Left kidney (tissue), 2 donors: ENCODE data around the gene FOXP1. TPM values are rescaled to one million over a fixed set of nuclear protein-coding genes. Genes with fewer than 3 reads are reported as not detected.

Experiments used
- DNase-seq: peaks from one replicate; pipeline ENCODE4 v3.0.0-alpha.2; 2013
- polyA plus RNA-seq: library from polyadenylated mRNA; unstranded; fragments of 120-200 nt; gene quantifications from one replicate; pipeline ENCODE4 v1.2.1, GENCODE V29; 2013; ENCODE audit not compliant: insufficient read length

The FOXP1 gene
- polyA plus RNA-seq, 1 donor: 46.7 TPM

- no peak for DNase-seq
Measured at GRCh38 chr3:71509066-71509465, 74.5 kb downstream of the FOXP1 start.

DNA sequence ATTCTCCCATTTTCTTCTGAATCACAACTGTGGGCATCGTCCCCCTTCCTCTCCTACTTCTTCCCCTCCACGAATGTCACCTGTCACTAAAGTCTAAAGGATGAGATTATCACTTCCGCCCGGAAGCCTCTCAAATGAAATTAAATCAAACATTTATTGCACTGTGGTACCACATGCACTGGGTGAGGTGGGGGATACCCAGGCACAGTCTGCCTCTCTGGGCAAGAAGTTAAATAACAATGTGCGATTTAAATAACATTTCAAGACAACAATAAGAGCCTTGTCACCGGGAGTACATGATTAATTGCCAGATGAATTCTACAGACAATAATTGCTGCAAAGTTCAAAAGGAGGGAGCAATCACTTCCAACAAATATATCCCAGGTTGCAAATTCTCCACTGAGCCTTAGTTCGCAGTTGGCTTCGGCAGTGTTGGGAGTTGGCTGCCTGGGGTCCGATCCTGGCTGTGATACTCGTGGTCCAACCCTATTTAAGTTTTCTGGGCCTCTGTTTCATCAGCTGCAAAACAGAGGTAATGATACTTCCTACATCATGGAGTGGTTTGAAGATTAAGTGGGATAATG lies 77.7 kb downstream of the FOXP1 start:
- DNase-seq: no peak

DNA sequence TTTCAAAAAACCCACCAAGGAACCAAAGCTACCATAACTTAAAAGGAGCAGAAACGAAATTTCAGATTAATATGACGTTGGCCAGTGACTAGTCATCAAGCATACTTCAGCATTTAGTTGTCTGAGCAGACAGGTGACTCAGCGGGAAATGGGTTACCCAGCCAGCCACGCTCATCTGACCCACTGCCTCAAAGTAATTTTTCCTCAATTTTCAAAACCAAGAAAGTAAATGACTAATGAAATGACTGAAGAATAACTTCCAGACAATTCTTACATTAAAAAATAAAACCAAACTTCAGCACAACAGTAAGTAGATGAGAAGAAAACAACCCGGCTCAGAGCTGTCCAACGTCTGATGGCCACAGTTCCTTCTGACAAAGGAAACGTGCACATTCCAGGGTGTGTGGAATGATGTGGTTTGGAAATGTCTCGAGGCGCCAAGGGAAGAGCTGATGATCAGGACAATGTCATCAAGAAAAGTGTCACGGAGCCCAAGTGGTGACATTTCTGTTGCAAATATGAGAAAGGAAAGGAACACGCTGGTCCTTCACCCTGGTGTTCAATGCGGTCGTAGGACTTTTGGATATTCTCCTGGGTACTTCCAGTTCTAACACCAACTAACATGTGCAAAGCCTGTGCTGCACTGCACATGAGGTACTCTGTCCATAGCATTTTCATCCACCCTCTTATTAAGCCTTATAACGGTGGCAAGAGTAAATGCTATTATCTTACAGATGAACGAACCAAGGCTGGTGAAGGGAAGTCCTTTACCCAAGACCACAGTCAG lies 79.1 kb downstream of the FOXP1 start:
- no peak for DNase-seq

DNA sequence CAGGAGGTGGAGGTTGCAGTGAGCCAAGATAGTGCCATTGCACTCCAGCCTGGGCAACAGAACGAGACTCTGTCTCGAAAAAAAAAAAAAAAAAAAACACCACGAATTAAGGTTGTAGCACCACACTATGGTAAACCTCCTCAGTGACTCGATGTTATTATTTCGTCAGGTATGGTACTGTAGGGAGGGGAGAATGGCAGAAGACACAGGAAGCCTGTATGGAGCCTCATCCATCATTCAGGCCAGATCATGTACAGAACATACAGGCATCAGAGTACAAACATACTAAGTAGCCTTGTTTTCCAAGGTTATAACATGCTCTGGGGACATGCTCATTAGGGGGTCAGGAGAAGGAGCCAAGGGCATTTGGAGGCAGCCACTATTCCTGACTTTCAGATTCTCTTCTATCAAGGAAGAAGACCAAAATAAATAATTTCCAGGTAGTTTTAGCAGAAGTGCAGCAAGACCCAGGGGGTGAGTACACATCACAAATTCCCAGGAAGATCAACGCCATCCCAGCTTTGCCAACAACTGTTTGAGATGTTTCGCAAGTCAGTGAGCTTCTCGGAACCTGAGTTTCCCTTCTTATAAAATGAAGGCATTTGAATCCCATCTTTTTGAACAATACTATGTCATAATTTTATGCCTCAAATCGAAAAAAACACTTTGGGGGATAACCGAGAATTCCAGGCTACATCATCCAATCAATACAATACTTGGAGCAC lies 79.8 kb downstream of the FOXP1 start:
- no peak for DNase-seq

DNA sequence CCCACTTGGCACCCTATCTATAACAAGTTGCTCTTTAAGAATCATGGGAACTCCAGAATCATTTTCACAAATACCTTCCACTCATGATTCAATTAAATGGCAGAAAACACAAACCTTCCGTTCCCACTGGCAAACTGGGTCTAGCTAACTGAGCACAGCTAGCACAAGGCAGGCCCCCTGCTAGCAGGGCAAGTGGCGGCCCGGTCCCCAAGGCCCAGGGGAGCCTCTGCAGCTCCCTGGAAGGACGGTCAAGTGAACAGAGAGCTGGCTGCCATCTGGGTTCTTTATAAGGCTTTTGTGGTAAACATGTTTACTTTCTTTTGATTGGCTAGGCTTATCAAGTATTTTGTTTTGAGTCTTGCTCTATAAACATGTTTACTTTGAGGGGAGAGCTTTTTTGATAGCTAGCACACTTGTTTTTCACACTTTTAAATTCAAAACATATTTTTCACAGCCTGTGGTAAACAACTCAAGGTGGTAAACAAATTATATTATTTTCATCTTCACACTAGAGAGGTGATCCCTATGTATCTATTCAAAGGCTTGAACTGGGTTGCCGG lies 81.4 kb downstream of the FOXP1 start:
- DNase-seq: no peak

GRCh38 chr3:71500696-71501095 lies 82.8 kb downstream of the FOXP1 start:
- no peak for DNase-seq

DNA sequence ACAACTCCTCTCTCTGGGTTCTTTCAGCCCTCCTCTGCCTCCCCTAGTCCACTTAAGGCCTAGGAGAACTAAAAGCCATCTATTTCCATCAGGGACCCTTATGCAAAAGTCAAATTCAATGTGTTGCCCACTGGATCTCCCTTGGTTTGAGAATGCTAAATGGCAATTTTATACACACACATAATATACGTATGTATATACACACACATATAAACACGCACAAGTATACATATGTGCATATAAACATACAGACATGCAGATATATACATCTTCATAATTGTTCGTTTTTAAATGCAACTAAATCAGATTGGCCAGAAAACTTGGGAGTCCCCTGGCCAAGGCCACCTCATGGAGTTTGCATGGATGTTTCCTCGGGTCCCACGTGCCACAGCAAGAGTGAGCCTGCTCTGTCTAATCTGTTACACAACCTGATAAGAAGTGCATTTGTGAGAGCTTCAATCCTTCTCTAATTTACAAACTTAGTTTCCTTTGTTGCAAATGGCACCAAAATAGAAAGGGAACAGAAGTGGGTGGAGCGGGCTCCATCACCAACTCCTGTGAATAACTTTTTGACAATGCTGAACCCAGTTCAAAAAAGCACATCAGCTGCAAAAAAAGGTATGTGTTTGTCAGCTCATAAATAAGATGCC lies 84.2 kb downstream of the FOXP1 start:
- no peak for DNase-seq

DNA sequence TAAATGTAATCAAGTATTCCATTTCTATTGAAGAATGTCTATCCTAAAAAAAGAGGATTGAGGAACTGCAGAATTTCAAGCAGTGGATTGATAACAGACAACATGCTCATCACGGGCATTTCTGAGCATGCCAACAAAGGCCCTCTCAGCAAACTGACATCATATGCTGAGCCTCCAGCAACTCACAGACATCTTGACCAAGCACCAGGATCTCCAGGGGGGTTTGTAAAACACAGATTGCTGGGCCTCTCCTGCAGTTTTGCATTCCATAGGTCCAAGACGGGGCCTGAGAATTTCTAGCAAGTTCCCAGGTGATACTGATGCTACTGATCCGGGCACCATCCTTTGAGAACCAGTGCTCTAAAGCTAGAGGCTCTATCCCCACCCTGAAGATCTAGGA lies 85.0 kb downstream of the FOXP1 start:
- no peak for DNase-seq

- DNase-seq: no peak
Measured at GRCh38 chr3:71497971-71498444, 85.5 kb downstream of the FOXP1 start.

DNA sequence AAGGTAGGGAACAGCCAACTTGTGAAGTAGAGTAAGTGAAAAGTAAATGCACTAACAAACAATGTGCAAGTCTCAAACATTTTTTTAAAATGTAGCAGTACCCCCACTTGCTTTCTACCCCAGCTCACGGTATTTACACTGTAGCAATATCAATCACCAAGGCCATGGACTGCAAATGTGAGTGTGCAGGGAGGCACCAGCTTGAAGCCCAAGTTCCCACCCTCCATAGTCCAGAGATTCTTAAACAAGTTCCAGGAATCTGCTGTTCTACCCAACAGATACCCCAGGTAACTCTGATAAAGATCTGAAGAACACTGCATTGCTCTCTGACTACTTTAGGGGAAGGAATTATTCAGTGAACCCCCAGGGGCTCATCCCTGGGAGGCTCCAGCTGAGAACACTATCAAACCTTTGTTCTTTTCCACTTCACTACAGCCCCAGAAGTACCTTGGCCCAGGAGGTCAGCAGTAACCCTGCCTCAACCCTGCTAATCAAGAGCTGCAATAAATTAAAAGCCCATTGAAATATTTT lies 86.1 kb downstream of the FOXP1 start:
- no peak for DNase-seq

DNA sequence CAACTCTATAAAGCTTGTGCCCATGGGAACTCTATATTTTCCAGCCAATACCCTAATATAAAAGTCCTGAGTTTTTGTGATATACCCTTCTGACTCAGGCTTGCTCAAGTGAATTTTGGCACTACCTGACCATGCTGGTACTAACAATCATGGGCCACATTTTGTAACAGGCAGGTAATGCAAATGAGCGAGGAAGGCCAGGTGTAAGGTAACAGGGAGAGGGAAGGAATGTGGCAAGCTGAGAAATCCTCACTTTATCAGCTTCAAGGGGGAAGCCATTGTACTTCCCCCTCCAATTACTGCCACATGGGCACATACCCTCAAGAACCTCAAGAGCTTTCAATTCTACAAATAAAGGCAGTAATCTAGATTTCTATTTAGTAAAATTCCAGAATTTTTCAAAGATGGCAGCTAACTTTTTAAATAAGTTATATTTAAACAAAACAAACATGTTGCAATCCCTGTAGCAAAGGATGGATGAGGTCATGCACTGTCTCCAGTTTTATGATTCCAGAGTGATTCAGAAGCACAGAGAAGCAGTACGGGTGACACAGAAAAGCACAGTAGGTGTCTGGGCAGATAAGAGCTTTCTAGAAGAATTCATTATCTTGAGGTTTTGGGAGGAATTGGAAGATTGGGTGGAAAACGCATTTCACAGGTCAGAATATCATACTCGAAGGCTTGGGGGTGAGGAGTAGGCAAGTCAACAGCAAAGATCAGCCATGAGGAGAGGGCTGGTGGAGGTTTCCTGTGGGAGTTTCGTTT lies 87.6 kb downstream of the FOXP1 start:
- no peak for DNase-seq

- no peak for DNase-seq
Measured at GRCh38 chr3:71494212-71494611, 89.3 kb downstream of the FOXP1 start.

DNA sequence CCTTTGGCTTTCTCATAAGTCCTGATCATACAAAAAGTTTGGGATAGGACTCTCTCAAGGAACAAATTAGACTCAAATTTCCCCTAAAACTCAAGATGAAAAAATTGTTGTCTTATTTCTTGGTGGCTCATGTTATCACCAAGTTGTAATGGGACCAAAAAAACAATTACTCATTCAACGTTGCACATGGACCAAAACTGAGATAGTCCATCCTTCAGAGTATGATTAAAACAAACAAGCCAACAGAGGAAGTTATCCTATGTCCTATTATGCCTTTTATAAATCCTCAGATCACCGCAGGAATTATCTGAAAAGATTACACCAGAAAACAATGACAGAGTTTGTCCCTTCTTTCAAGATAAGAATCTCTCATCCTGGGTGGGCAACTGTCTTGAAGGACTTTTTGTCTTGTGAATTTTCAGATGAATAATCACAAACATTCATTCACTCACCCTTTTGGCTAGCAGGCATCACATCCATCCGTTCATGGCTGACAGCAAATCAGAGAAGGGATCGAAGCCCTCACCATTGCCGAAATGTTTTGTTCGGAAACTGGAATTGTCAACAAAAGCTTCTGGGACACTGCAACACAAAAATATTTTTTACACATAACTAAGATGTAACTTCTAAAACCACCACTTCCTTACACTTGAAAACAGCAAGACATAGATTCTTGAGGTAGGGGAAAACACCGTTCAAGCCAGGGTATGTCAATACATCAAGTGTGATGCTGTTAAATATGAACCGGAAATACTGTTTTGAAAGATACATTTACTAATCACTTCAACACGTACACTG lies 90.4 kb downstream of the FOXP1 start:
- no peak for DNase-seq

- no peak for DNase-seq
Measured at GRCh38 chr3:71492566-71492965, 91.0 kb downstream of the FOXP1 start.

DNA sequence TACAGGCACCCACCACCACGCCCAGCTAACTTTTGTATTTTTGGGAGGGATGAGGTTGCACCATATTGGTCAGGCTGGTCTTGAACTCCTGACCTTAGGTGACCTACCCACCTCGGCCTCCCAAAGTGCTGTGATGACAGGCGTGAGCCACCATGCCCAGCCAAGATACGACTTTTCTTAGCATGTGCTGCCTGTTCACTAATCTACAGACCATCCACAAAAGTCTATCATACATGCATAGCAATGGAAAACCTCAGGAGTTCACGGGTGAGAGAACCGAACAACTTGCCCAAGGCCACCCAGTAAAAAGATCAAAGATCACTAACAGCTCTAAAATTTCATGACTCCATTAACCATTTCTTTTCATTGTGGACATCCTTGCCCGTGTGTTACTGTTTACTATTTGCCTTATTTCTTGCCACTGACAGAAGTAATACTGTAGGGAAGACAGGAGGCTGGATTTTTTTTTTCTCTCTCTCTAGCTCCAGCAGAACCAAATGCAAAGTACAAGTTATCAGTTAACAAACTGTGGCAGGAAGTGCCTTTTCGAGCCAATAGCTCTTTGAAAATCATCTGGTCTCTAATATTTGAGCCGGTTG lies 92.3 kb downstream of the FOXP1 start:
- no peak for DNase-seq

DNA sequence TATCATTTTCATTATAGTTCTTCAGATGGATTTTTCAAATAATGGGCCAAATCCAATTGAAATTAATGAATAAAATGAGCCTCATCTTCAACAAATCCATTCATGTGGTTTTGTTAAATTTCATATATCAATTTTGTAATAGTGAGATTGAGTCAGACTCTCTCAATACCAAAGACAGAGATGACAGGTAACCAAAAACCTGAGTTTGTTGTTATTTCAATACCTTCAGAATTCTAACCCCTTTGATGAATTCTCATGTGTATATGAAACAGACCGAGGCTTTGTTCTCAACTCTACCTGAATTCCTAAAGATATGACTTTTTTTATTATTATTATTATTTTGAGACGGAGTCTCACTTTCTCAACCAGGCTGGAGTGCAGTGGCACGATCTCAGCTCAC lies 92.8 kb downstream of the FOXP1 start:
- no peak for DNase-seq

DNA sequence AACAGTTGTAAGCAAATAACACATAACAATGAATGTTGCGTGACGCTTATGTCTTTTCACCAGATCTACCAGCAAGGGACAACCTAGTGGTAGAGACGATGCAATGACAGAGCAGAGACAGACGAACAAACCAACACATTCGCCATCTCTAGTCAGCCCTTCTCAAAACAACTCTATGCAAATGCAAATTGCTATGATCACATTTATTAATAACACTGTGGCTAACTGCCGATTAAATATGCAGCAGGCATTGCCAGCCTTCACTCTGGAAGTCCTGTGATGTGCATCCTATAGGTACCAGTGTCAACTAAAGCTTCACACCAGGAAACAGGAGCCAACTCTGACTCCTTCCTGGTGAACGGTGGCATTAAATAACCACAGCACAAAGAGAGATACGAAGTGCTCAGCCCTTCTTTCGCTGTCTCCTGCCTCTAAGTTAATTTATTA lies 94.2 kb downstream of the FOXP1 start:
- no peak for DNase-seq

DNA sequence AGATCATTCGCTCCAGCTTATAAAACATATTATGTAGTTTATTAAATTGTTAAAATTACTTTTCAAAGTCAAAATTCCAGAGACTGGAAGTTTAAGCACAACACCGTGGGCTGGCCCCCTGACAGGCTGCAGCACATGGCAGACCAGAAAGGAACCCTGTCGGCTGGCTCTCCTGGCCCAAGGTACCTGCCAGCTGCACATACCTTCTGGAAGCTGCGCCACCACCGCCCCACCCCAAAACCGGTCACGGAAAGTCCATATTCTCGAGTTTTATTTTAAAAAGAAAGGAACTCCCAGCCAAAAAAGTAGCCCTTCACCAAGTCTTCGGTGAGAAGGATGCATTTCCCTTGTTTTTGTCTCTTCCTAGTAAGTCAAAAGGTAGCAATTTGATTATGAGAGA lies 94.6 kb downstream of the FOXP1 start:
- no peak for DNase-seq

- DNase-seq: no peak
Measured at GRCh38 chr3:71488391-71488809, 95.1 kb downstream of the FOXP1 start.

- no peak for DNase-seq
Measured at GRCh38 chr3:71487418-71487817, 96.1 kb downstream of the FOXP1 start.
